Left ventricle myocardium inferior (tissue), 1 donor: Measurements from ENCODE around the gene HNMT. TPM values are rescaled to one million over a fixed set of nuclear protein-coding genes. Genes with fewer than 3 reads are reported as not detected.
"Not testable (repeated sequence)": the region's sequence is repeated elsewhere in the genome, so short reads cannot be mapped to it uniquely, and the experiment has no call there.

ENCODE experiments used
- DNase-seq: peaks from one replicate; pipeline ENCODE4 v3.0.0-alpha.2; 2020
- H3K27ac ChIP-seq: fragments of 200-600 bp; replicated peaks from 2 replicates; pipeline ENCODE4 v1.8.0; 2021
- H3K27me3 ChIP-seq: fragments of 200-600 bp; 2 replicates; pipeline ENCODE4 v1.8.0; 2021; ENCODE audit warnings: low read depth
- H3K36me3 ChIP-seq: fragments of 200-600 bp; 2 replicates; pipeline ENCODE4 v1.8.0; 2021
- H3K4me1 ChIP-seq: fragments of 200-600 bp; 2 replicates; pipeline ENCODE4 v1.8.0; 2021
- H3K4me3 ChIP-seq: fragments of 200-600 bp; 2 replicates; pipeline ENCODE4 v1.8.0; 2021; ENCODE audit warnings: mild to moderate bottlenecking, moderate library complexity
- H3K9me3 ChIP-seq: fragments of 200-600 bp; replicated peaks from 2 replicates; pipeline ENCODE4 v1.8.0; 2021
- intact Hi-C: fragments of 100-400 bp; cut with micrococcal nuclease; formaldehyde crosslinking; loops from one replicate; pipeline ENCODE4 v1.11.0; 2022
- total RNA-seq: library from RNA; stranded (reverse); fragmentation: NEBNext Ultra II Directional; extraction: Animal tissue kit (Norgen Biotek cat#: 25700); gene quantifications from one replicate; pipeline ENCODE4 v1.2.1, GENCODE V29; 2021
- TF ChIP-seq, protein P1 (sequence below): fragments of 200-600 bp; IDR thresholded peaks from 2 replicates; pipeline ENCODE4 v1.8.0; 2021; ENCODE audit warnings: antibody characterized with exemption, mild to moderate bottlenecking, borderline replicate concordance
- donor health status: DM: no; HTN: yes; CAD: no; lungs with severe emphysema.

Gene HNMT
- total RNA-seq, 1 donor from 2014 or later: 11.7 TPM

DNA sequence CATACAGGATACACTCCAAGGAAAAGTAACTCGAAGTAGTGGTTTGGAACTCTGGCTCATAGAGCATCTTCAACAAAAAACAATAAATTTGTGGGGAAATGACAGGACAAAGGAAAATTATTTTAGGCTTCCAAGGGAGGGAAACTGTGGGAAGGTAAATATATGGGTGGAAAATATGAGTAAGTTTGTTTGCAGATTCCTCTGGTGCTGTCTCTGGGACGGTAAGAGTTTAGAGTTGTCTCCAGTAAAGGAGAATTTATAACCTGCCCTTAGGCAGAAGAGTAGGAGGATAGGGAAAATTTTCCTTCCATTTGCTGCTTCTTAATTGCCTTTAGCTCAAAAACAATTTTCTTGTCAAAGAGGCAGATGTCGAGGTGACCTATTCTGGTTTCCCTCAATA lies 19.3 kb downstream of the HNMT start:
- Histone ChIP-seq H3K4me1 (no peaks in the 10 kb centered on the region), H3K27ac (no peak overlapping the region), H3K36me3 (no peaks in the 10 kb centered on the region), H3K4me3 (no peak overlapping the region), H3K9me3 (no peaks in the 10 kb centered on the region), H3K27me3 (no peaks in the 10 kb centered on the region)
- TF ChIP-seq, protein P1, sequence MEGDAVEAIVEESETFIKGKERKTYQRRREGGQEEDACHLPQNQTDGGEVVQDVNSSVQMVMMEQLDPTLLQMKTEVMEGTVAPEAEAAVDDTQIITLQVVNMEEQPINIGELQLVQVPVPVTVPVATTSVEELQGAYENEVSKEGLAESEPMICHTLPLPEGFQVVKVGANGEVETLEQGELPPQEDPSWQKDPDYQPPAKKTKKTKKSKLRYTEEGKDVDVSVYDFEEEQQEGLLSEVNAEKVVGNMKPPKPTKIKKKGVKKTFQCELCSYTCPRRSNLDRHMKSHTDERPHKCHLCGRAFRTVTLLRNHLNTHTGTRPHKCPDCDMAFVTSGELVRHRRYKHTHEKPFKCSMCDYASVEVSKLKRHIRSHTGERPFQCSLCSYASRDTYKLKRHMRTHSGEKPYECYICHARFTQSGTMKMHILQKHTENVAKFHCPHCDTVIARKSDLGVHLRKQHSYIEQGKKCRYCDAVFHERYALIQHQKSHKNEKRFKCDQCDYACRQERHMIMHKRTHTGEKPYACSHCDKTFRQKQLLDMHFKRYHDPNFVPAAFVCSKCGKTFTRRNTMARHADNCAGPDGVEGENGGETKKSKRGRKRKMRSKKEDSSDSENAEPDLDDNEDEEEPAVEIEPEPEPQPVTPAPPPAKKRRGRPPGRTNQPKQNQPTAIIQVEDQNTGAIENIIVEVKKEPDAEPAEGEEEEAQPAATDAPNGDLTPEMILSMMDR: no peak
- no peak for DNase-seq
- intact Hi-C loops: no loop called here

- TF ChIP-seq, protein P1: no peak
- peaks cover 11% of the 10 kb centered on the region for H3K9me3 ChIP-seq
- H3K27ac ChIP-seq: no peak overlapping the region
- intact Hi-C loops: no loop called here
- DNase-seq: no peak
- H3K36me3 ChIP-seq: peaks cover 25% of the 10 kb centered on the region
- no peak overlapping the region for H3K4me3 ChIP-seq
- no peaks in the 10 kb centered on the region for H3K4me1 ChIP-seq
- no peaks in the 10 kb centered on the region for H3K27me3 ChIP-seq
Measured at GRCh38 chr2:137986268-137986667, 22.0 kb downstream of the HNMT start.

DNA sequence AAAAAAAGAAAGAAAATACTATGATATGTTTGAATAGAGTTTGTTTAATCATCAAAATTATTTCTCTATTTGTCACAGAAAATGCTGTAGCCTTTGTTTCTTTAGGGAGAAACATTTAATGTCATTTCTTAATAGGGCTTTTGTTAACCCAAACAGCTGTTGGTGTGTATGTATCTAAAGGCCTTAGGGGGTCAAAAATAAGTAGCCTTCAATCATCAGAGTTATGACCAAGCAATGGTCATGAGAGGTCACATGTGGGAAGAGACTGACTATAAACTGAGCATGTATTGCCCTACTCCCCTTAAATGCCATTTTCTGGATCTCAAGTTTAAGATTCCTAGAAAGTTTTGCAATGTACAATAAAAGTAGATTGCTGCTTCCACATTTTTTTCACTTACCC lies 22.7 kb downstream of the HNMT start:
- H3K27me3 ChIP-seq: no peaks in the 10 kb centered on the region
- H3K4me3 ChIP-seq: no peak overlapping the region
- no peak overlapping the region for H3K27ac ChIP-seq
- no peak for DNase-seq
- peaks cover 30% of the 10 kb centered on the region for H3K36me3 ChIP-seq
- H3K9me3 ChIP-seq: peaks cover 11% of the 10 kb centered on the region
- H3K4me1 ChIP-seq: no peaks in the 10 kb centered on the region
- intact Hi-C loops: no loop called here
- TF ChIP-seq, protein P1: no peak

DNA sequence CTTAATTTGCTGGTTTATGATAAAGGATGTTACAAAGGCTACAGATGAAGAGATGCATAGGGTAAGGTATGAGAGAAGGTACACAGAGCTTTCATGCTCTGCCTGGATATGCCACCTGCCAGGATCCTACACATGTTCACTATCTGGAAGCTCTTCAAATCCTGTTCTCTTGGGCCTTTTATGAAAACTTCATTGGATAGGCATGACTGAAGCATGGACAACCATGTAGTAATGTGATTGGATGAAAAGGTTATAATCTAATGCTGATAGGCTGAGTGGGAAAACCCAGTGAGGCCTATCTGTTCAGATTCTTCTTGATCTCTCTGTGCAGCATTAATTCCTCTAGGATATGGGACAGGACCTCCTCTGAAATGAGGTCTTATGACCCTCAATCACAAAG lies 26.8 kb downstream of the HNMT start:
- intact Hi-C loops: no loop called here
- Histone ChIP-seq H3K27ac (no peak overlapping the region), H3K36me3 (peaks cover 41% of the 10 kb centered on the region), H3K27me3 (no peaks in the 10 kb centered on the region), H3K4me1 (no peaks in the 10 kb centered on the region), H3K9me3 (peaks cover 30% of the 10 kb centered on the region), H3K4me3 (no peak overlapping the region)
- DNase-seq: no peak
- TF ChIP-seq, protein P1: no peak

GRCh38 chr2:137992039-137992646 lies 27.9 kb downstream of the HNMT start:
- no peak overlapping the region for H3K27ac ChIP-seq
- H3K9me3 ChIP-seq: peaks cover 40% of the 10 kb centered on the region
- H3K4me3 ChIP-seq: no peak overlapping the region
- H3K4me1 ChIP-seq: no peaks in the 10 kb centered on the region
- H3K27me3 ChIP-seq: no peaks in the 10 kb centered on the region
- DNase-seq: no peak
- TF ChIP-seq, protein P1: no peak
- intact Hi-C loops: no loop called here
- H3K36me3 ChIP-seq: peaks cover 41% of the 10 kb centered on the region

DNA sequence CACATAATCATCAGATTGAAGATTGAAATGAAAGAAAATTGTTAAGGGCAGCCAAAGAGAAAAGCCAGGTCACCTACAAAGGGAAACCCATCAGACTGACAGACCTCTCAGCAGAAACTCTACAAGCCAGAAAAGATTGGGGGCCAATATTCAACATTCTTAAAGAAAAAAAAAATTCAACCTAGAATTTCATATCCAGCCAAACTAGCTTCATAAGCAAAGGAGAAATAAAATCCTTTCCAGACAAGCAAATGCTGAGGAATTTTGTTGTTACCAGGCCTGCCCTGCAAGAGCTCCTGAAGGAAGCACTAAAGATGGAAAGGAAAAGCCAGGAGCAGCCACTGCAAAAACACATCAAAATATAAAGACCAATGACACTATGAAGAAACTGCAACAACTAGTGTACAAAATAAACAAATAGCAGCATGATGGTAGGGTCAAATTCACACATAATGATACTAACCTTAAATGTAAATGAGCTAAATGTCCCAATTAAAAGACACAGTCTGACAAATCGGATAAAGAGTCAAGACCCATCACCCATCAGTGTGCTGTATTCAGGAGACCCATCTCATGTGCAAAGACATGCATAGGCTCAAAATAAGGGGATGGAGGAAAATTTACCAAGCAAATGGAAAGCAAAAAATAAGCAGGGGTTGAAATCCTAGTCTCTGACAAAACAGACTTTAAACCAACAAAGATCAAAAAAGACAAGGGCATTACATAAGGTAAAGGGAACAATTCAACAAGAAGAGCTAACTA lies 29.6 kb downstream of the HNMT start:
- DNase-seq, intact Hi-C loops, H3K27me3 ChIP-seq, H3K4me3 ChIP-seq, H3K4me1 ChIP-seq, H3K27ac ChIP-seq: not testable (repeated sequence)
- peaks cover 42% of the 10 kb centered on the region for H3K9me3 ChIP-seq
- H3K36me3 ChIP-seq: peaks cover 39% of the 10 kb centered on the region

GRCh38 chr2:137995368-137995767 lies 31.1 kb downstream of the HNMT start:
- H3K4me1 ChIP-seq, intact Hi-C loops, H3K27me3 ChIP-seq, DNase-seq, H3K27ac ChIP-seq, H3K4me3 ChIP-seq: not testable (repeated sequence)
- Histone ChIP-seq H3K36me3 (peaks cover 24% of the 10 kb centered on the region), H3K9me3 (peaks cover 36% of the 10 kb centered on the region)

DNA sequence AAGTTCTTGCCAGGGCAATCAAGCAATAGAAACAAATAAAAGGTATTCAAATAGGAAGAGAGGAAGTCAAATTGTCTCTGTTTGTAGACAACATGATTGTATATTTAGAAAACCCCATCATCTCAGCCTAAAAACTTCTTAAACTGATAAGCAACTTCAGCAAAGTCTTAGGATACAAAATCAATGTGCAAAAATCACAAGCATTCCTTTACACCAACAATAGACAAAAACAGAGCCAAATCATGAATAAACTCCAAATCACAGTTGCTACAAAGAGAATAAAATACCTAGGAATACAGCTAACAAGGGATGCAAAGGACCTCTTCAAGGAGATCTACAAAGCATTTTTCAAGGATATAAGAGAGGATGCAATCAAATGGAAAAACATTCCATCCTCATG lies 31.9 kb downstream of the HNMT start:
- H3K4me3 ChIP-seq, intact Hi-C loops, DNase-seq, H3K4me1 ChIP-seq, H3K27ac ChIP-seq, H3K27me3 ChIP-seq: not testable (repeated sequence)
- Histone ChIP-seq H3K36me3 (peaks cover 16% of the 10 kb centered on the region), H3K9me3 (peaks cover 31% of the 10 kb centered on the region)
